WTC11 (cell line): Measurements from ENCODE around the gene ARHGEF25.

Source experiments
- CBFB ChIP-seq: sonication (generic); formaldehyde crosslinking; IDR thresholded peaks from 2 replicates; pipeline ENCODE4 v1.8.1; 2022; ENCODE audit warnings: mild to moderate bottlenecking, low read depth, missing genetic modification reagents
- ELF4 ChIP-seq: sonication (generic); formaldehyde crosslinking; IDR thresholded peaks from 2 replicates; pipeline ENCODE4 v1.8.1; 2022; ENCODE audit warnings: low read depth, mild to moderate bottlenecking, moderate library complexity, missing genetic modification reagents
- NR3C1 ChIP-seq: sonication (generic); formaldehyde crosslinking; conservative IDR thresholded peaks from 2 replicates; pipeline ENCODE4 v1.8.1; 2023; ENCODE audit warnings: low read depth, mild to moderate bottlenecking, missing genetic modification reagents
- ZNF263 ChIP-seq: sonication (generic); formaldehyde crosslinking; IDR thresholded peaks from 2 replicates; pipeline ENCODE4 v1.8.1; 2022; ENCODE audit warnings: low read depth, mild to moderate bottlenecking, moderate library complexity, missing genetic modification reagents
- ZNF423 ChIP-seq: fragments of 250-450 bp; sonication (Bioruptor Pico); IDR thresholded peaks from 2 replicates; pipeline ENCODE4 v2.1.2; 2022; ENCODE audit warnings: mild to moderate bottlenecking, moderate library complexity
- TF ChIP-seq, protein P1 (sequence below): fragments of 200-600 bp; IDR thresholded peaks from 2 replicates; pipeline ENCODE4 v1.8.0; 2022; ENCODE audit warnings: antibody characterized with exemption
- TF ChIP-seq, protein P2 (sequence below): sonication (generic); formaldehyde crosslinking; IDR thresholded peaks from 2 replicates; pipeline ENCODE4 v1.8.0; 2022; ENCODE audit warnings: mild to moderate bottlenecking, missing genetic modification reagents
- TF ChIP-seq, protein P3 (sequence below): fragments of 250-450 bp; sonication (Bioruptor Pico); IDR thresholded peaks from 2 replicates; pipeline ENCODE4 v1.8.0; 2021; ENCODE audit warnings: mild to moderate bottlenecking
- TF ChIP-seq, protein P4 (sequence below): sonication (generic); formaldehyde crosslinking; IDR thresholded peaks from 2 replicates; pipeline ENCODE4 v1.8.1; 2023; ENCODE audit warnings: mild to moderate bottlenecking, missing genetic modification reagents

DNA sequence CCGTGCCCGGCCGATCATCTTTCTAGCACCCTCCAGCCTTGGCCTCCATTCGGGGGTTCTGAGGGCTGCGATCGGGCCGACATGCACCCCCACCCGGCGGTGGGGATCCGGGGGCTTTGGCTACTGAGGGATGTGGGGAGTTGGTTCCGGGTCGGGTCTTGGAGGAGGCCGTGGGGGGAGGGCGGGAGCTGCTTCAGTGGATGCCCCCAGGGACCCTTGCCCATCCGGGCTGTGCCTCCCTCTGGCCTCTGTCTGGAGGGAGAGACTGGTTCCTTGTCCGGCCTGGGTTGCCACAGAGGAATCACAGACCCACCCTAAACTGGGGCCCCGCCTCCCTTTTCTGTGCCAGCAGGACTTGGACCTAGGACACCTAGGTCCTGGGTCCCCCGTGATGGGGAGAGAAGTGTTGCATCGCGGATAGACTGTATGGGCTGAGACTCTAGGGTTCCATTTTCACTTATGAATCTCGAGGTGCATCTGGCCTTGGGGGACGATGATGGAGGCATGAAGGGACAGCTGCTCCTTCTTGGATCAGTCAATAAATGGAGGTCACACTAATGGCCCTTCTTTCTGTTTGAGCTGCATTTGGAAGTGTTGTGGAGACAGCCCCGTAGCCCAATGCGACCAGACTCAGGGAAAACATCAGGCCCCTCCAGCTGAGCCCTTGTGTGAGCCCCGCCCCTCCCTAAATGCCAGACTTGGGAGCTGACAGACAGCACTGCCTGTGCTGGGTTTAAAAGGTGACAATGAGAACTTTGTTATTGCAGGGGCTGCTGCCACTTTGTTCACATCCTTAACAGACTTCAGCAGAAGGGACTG, 6.0 kb upstream of the ARHGEF25 start:
- TF ChIP-seq, protein P1, sequence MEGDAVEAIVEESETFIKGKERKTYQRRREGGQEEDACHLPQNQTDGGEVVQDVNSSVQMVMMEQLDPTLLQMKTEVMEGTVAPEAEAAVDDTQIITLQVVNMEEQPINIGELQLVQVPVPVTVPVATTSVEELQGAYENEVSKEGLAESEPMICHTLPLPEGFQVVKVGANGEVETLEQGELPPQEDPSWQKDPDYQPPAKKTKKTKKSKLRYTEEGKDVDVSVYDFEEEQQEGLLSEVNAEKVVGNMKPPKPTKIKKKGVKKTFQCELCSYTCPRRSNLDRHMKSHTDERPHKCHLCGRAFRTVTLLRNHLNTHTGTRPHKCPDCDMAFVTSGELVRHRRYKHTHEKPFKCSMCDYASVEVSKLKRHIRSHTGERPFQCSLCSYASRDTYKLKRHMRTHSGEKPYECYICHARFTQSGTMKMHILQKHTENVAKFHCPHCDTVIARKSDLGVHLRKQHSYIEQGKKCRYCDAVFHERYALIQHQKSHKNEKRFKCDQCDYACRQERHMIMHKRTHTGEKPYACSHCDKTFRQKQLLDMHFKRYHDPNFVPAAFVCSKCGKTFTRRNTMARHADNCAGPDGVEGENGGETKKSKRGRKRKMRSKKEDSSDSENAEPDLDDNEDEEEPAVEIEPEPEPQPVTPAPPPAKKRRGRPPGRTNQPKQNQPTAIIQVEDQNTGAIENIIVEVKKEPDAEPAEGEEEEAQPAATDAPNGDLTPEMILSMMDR = no peak
- TF ChIP-seq, protein P2, sequence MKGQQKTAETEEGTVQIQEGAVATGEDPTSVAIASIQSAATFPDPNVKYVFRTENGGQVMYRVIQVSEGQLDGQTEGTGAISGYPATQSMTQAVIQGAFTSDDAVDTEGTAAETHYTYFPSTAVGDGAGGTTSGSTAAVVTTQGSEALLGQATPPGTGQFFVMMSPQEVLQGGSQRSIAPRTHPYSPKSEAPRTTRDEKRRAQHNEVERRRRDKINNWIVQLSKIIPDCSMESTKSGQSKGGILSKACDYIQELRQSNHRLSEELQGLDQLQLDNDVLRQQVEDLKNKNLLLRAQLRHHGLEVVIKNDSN (CRISPR knock-in tag) = no peak
- TF ChIP-seq ELF4 (CRISPR knock-in tag) = no peak
- no peak for TF ChIP-seq CBFB (CRISPR knock-in tag)
- no peak for TF ChIP-seq ZNF263 (CRISPR knock-in tag)
- no peak for TF ChIP-seq NR3C1 (CRISPR knock-in tag)
- TF ChIP-seq, protein P3, sequence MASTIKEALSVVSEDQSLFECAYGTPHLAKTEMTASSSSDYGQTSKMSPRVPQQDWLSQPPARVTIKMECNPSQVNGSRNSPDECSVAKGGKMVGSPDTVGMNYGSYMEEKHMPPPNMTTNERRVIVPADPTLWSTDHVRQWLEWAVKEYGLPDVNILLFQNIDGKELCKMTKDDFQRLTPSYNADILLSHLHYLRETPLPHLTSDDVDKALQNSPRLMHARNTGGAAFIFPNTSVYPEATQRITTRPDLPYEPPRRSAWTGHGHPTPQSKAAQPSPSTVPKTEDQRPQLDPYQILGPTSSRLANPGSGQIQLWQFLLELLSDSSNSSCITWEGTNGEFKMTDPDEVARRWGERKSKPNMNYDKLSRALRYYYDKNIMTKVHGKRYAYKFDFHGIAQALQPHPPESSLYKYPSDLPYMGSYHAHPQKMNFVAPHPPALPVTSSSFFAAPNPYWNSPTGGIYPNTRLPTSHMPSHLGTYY = no peak
- TF ChIP-seq, protein P4, sequence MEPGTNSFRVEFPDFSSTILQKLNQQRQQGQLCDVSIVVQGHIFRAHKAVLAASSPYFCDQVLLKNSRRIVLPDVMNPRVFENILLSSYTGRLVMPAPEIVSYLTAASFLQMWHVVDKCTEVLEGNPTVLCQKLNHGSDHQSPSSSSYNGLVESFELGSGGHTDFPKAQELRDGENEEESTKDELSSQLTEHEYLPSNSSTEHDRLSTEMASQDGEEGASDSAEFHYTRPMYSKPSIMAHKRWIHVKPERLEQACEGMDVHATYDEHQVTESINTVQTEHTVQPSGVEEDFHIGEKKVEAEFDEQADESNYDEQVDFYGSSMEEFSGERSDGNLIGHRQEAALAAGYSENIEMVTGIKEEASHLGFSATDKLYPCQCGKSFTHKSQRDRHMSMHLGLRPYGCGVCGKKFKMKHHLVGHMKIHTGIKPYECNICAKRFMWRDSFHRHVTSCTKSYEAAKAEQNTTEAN = no peak
- no peak for TF ChIP-seq ZNF423 (CRISPR knock-in tag)
